ENCODE results near the gene WRNIP1.

- TF ChIP-seq, protein P1, sequence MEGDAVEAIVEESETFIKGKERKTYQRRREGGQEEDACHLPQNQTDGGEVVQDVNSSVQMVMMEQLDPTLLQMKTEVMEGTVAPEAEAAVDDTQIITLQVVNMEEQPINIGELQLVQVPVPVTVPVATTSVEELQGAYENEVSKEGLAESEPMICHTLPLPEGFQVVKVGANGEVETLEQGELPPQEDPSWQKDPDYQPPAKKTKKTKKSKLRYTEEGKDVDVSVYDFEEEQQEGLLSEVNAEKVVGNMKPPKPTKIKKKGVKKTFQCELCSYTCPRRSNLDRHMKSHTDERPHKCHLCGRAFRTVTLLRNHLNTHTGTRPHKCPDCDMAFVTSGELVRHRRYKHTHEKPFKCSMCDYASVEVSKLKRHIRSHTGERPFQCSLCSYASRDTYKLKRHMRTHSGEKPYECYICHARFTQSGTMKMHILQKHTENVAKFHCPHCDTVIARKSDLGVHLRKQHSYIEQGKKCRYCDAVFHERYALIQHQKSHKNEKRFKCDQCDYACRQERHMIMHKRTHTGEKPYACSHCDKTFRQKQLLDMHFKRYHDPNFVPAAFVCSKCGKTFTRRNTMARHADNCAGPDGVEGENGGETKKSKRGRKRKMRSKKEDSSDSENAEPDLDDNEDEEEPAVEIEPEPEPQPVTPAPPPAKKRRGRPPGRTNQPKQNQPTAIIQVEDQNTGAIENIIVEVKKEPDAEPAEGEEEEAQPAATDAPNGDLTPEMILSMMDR (IDR thresholded peaks at IDR 0.05) = no peak
- TF ChIP-seq POLR2A (IDR thresholded peaks at IDR 0.05) = no peak
Measured at GRCh38 chr6:2773449-2773848, 8.3 kb downstream of the WRNIP1 start.

All from thyroid gland (tissue), 4 donors.